Measurements from ENCODE around the gene RGS9. TPM values are rescaled to one million over a fixed set of nuclear protein-coding genes. Genes with fewer than 3 reads are reported as not detected.

Gene RGS9
- total RNA-seq, 2 experiments from 2014 or later = 13.7 to 26.4 TPM

- H3K36me3 ChIP-seq (ENCODE audit: insufficient read depth, low read length) = no peaks in the 10 kb centered on the region
- no peaks in the 10 kb centered on the region for H4K20me1 ChIP-seq (ENCODE audit: insufficient read depth, low read length)
- POLR2A ChIA-PET = interaction anchor here (0.6 to 1.7 kb wide), 6 partner anchors 11 to 903 kb away, joined by 3 to 7 read pairs (median 3); partner anchors contain the start of gene LRRC37A3
- H3K4me1 ChIP-seq (ENCODE audit: insufficient read depth, low read length, poor library complexity, severe bottlenecking) = peaks cover 36% of the 10 kb centered on the region
- H3K9me3 ChIP-seq (ENCODE audit: low read length) = no peaks in the 10 kb centered on the region
- H3K79me2 ChIP-seq (ENCODE audit: insufficient read depth, low read depth, low read length) = no peaks in the 10 kb centered on the region
- H3K27ac ChIP-seq (ENCODE audit: low read depth, low read length, poor library complexity, severe bottlenecking) = peak overlapping the region; percentile 57
- intact Hi-C loops (cut with micrococcal nuclease; ENCODE audit: unreplicated experiment) = loop anchor here (5.0 kb wide), 1 partner anchor 59 kb away; no protein-coding TSS in a partner anchor
- no peaks in the 10 kb centered on the region for H3K9me2 ChIP-seq (ENCODE audit: insufficient read depth, low read length)
- peak overlapping the region; percentile 96 for H2AFZ ChIP-seq (ENCODE audit: low read length)
- peak; percentile 94 for DNase-seq (ENCODE audit: low spot score)
- H3K4me2 ChIP-seq (ENCODE audit: low read length) = peak overlapping the region; percentile 88
- CTCF ChIA-PET (ENCODE audit: unreplicated experiment) = no interaction called here
- TF ChIP-seq, protein P1, sequence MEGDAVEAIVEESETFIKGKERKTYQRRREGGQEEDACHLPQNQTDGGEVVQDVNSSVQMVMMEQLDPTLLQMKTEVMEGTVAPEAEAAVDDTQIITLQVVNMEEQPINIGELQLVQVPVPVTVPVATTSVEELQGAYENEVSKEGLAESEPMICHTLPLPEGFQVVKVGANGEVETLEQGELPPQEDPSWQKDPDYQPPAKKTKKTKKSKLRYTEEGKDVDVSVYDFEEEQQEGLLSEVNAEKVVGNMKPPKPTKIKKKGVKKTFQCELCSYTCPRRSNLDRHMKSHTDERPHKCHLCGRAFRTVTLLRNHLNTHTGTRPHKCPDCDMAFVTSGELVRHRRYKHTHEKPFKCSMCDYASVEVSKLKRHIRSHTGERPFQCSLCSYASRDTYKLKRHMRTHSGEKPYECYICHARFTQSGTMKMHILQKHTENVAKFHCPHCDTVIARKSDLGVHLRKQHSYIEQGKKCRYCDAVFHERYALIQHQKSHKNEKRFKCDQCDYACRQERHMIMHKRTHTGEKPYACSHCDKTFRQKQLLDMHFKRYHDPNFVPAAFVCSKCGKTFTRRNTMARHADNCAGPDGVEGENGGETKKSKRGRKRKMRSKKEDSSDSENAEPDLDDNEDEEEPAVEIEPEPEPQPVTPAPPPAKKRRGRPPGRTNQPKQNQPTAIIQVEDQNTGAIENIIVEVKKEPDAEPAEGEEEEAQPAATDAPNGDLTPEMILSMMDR (conservative IDR thresholded peaks at IDR 0.05; ENCODE audit: low read length) = no peak
- TF ChIP-seq EZH2phosphoT487 (IDR thresholded peaks at IDR 0.05; ENCODE audit: borderline replicate concordance, low read depth, low read length) = no peak
- no TSS peak for BruUV-seq (replicated peaks)
- H3K4me3 ChIP-seq (ENCODE audit: low read depth, low read length, poor library complexity, severe bottlenecking) = peak overlapping the region; percentile 71
These were observed 14.1 kb upstream of the RGS9 start for GRCh38 chr17:65122836-65123756.

GRCh38 chr17:65123757-65124675, 13.2 kb upstream of the RGS9 start:
- Histone ChIP-seq H3K27ac (ENCODE audit: low read depth, low read length, poor library complexity, severe bottlenecking) (peak overlapping the region; percentile 57), H3K9me2 (ENCODE audit: insufficient read depth, low read length) (no peaks in the 10 kb centered on the region), H3K4me1 (ENCODE audit: insufficient read depth, low read length, poor library complexity, severe bottlenecking) (peaks cover 39% of the 10 kb centered on the region), H3K9me3 (ENCODE audit: low read length) (no peaks in the 10 kb centered on the region), H2AFZ (ENCODE audit: low read length) (peak overlapping the region; percentile 96), H3K4me2 (ENCODE audit: low read length) (peak overlapping the region; percentile 88), H3K79me2 (ENCODE audit: insufficient read depth, low read depth, low read length) (no peaks in the 10 kb centered on the region), H4K20me1 (ENCODE audit: insufficient read depth, low read length) (no peaks in the 10 kb centered on the region), H3K4me3 (ENCODE audit: low read depth, low read length, poor library complexity, severe bottlenecking) (peak overlapping the region; percentile 71), H3K36me3 (ENCODE audit: insufficient read depth, low read length) (no peaks in the 10 kb centered on the region)
- ChIA-PET POLR2A (interaction anchor here (0.8 to 1.7 kb wide), 4 partner anchors 10 to 57 kb away, joined by 3 to 7 read pairs (median 3); no protein-coding TSS in a partner anchor), CTCF (ENCODE audit: unreplicated experiment) (no interaction called here)
- TF ChIP-seq, protein P1 (conservative IDR thresholded peaks at IDR 0.05; ENCODE audit: low read length) = no peak
- TF ChIP-seq EZH2phosphoT487 (IDR thresholded peaks at IDR 0.05; ENCODE audit: borderline replicate concordance, low read depth, low read length) = no peak
- intact Hi-C loops (cut with micrococcal nuclease; ENCODE audit: unreplicated experiment) = loop anchor here (5.0 kb wide), 1 partner anchor 58 kb away; no protein-coding TSS in a partner anchor
- no peak for DNase-seq (ENCODE audit: low spot score)
- BruUV-seq (replicated peaks) = no TSS peak

All from OCI-LY7 (cell line).